IgD-negative memory B cell (primary cell): ENCODE data around the gene MEA1. TPM values are rescaled to one million over a fixed set of nuclear protein-coding genes. Genes with fewer than 3 reads are reported as not detected.
"Not testable (repeated sequence)": the region's sequence is repeated elsewhere in the genome, so short reads cannot be mapped to it uniquely, and the experiment has no call there.

ENCODE experiments used
- H3K27ac Mint-ChIP-seq, 3 donors: one replicate each; pipeline ENCODE4 v1.8.0; 2020 to 2022; ENCODE audit warnings: mild to moderate bottlenecking in 3 of 3, mixed read lengths in 3 of 3, moderate library complexity in 1 of 3
- H3K27me3 Mint-ChIP-seq: one replicate; pipeline ENCODE4 v1.8.0; 2021; ENCODE audit warnings: mixed read lengths
- H3K36me3 Mint-ChIP-seq: one replicate; pipeline ENCODE4 v1.8.0; 2020; ENCODE audit warnings: mild to moderate bottlenecking, mixed read lengths
- H3K4me1 Mint-ChIP-seq, 3 donors: one replicate each; pipeline ENCODE4 v1.8.0; 2020 to 2022; ENCODE audit warnings: mixed read lengths in 3 of 3, mild to moderate bottlenecking in 1 of 3
- H3K4me3 Mint-ChIP-seq, 4 donors: one replicate each; pipeline ENCODE4 v1.8.0; 2020 to 2022; ENCODE audit warnings: mild to moderate bottlenecking in 4 of 4, mixed read lengths in 4 of 4, moderate library complexity in 3 of 4
- H3K9me3 Mint-ChIP-seq, 3 donors: one replicate each; pipeline ENCODE4 v1.8.0; 2020 to 2021; ENCODE audit warnings: mixed read lengths in 3 of 3, mild to moderate bottlenecking in 1 of 3
- polyA plus RNA-seq: library from polyadenylated mRNA; unstranded; fragments of 300-500 nt; fragmentation: Illumina TruSeq; gene quantifications from one replicate; pipeline ENCODE4 v1.2.3, GENCODE V29; 2021

Gene MEA1
- polyA plus RNA-seq, 1 donor from 2014 or later, result 76.3 TPM

DNA sequence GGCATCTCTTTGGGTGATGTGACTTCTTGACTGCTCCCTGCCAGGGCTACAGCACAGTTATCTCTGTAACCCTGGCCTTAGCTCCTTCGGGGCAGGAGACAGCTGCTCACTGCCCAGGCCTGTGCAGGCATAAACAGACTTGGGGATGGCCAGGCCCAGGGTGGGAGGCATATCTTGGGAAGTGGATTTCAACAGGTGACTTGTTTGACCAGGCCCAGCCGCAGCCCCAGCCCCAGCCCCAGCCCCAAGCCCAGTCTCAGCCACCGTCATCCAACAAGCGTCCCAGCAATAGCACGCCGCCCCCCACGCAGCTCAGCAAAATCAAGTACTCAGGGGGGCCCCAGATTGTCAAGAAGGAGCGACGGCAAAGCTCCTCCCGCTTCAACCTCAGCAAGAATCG is 7.5 kb downstream of the MEA1 start:
- Mint-ChIP-seq H3K36me3 (no peaks in the 10 kb centered on the region), H3K4me1 (peaks cover 7 to 16% (median 9%) of the 10 kb centered on the region in 3 donors), H3K9me3 (no peaks in the 10 kb centered on the region), H3K4me3 (no peak overlapping the region), H3K27ac (no peak overlapping the region), H3K27me3 (no peaks in the 10 kb centered on the region)

DNA sequence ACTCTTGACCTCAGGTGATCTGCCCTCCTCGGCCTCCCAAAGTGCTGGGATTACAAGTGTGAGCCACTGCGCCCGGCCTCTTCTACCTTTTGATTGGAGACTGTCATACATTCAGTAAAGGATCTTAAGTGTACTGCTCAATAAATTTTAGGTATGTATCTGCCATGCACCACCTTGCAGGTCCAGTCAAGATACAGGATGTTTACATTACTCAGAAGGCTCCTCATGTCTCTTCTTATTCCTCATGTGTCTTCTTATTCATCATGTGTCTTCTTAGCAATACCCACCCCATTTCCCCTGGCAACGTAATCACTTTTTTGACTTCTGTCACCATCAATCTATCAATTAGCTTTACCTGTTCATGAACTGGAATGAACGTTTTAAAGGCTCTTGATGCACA is 7.9 kb downstream of the MEA1 start:
- Mint-ChIP-seq H3K4me1 (peaks cover 7 to 16% (median 7%) of the 10 kb centered on the region in 3 donors), H3K27ac (no peak overlapping the region), H3K36me3 (no peaks in the 10 kb centered on the region), H3K4me3 (no peak overlapping the region), H3K9me3 (no peaks in the 10 kb centered on the region), H3K27me3 (no peaks in the 10 kb centered on the region)

DNA sequence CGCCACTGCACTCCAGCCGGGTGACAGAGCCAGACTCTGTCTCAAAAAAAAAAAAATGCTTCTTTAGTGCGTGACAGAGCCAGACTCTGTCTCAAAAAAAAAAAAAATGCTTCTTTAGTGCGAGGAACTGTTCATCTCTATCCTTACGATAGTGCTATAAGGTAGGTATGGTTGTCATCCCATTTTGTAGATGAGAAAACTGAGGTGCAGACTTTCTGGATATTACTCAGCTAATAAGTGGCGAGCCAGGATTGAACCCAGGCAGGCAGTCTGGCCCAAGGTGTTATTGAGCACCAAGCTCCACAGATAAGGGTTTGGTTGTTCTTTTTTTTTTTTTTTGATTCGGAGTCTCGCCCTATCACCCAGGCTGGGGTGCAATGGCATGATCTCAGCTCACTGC is 11.9 kb downstream of the MEA1 start:
- H3K36me3 Mint-ChIP-seq, result no peaks in the 10 kb centered on the region
- no peak overlapping the region for H3K4me3 Mint-ChIP-seq
- no peaks in the 10 kb centered on the region for H3K9me3 Mint-ChIP-seq
- H3K4me1 Mint-ChIP-seq, result peaks cover 0 to 2% (median 0%) of the 10 kb centered on the region in 3 donors
- no peaks in the 10 kb centered on the region for H3K27me3 Mint-ChIP-seq
- no peak overlapping the region for H3K27ac Mint-ChIP-seq

DNA sequence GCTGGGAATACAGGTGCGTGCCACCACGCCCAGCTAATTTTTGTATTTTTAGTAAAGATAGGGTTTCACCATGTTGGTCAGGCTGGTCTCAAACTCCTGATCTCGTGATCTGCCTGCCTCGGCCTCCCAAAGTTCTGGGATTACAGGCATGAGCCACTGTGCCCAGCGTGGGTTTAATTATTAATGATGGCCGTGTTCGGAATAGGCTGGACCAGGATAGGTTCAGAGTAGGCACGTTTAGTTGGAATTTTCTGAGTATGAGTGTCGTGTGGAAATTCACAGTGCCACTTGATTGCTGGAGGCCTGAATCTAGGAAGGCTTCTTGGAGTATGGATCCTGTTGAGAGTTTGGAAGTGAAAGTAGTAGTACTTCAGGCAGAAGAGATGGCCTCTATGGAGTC is 15.5 kb downstream of the MEA1 start:
- not testable (repeated sequence) for H3K27me3 Mint-ChIP-seq, H3K27ac Mint-ChIP-seq, H3K9me3 Mint-ChIP-seq, H3K4me1 Mint-ChIP-seq, H3K4me3 Mint-ChIP-seq, H3K36me3 Mint-ChIP-seq

DNA sequence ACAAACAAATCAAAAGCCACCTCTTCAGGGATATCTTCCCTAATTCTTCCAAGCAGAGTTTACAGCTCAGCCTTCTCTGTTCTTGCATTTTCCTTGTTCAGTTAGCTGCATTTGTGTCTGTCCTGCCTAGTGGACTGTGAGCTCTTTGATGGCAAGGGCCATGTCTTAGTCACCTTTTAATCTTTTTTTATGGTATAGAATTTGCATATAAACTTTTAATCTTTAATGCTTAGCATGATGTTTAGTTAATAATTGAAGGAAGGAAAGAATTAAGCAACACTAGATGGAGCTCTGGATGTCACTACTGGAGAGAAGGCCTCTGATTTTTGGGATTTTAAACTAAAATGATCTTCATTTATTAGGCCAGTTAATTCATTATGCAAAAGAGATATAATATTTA is 17.2 kb downstream of the MEA1 start:
- H3K4me3 Mint-ChIP-seq, result no peak overlapping the region
- no peaks in the 10 kb centered on the region for H3K9me3 Mint-ChIP-seq
- H3K27me3 Mint-ChIP-seq, result no peaks in the 10 kb centered on the region
- no peak overlapping the region for H3K27ac Mint-ChIP-seq
- H3K4me1 Mint-ChIP-seq, result peaks cover 0 to 7% (median 0%) of the 10 kb centered on the region in 3 donors
- peaks cover 1% of the 10 kb centered on the region for H3K36me3 Mint-ChIP-seq

DNA sequence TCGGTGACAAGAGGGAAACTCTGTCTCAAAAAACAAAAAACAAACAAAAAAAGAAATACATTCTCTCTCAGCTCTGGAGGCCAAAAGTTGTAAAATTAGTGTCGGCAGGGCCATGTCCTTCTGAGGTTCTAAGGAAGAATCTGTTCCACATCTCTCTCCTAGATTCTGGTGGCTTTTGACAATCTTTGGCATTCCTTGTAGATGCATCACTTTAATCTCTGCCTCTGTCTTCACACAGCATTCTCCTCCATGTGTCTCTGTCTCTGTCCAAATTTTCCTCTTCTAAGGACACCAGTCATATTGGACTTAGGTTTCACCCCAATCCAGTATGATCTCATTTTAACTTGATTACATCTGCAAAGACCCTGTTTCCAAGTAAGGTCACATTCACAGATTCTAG is 20.3 kb downstream of the MEA1 start:
- Mint-ChIP-seq H3K4me3 (no peak overlapping the region), H3K36me3 (peaks cover 1% of the 10 kb centered on the region), H3K27ac (no peak overlapping the region), H3K9me3 (no peaks in the 10 kb centered on the region), H3K4me1 (peaks cover 2 to 8% (median 6%) of the 10 kb centered on the region in 3 donors), H3K27me3 (no peaks in the 10 kb centered on the region)

DNA sequence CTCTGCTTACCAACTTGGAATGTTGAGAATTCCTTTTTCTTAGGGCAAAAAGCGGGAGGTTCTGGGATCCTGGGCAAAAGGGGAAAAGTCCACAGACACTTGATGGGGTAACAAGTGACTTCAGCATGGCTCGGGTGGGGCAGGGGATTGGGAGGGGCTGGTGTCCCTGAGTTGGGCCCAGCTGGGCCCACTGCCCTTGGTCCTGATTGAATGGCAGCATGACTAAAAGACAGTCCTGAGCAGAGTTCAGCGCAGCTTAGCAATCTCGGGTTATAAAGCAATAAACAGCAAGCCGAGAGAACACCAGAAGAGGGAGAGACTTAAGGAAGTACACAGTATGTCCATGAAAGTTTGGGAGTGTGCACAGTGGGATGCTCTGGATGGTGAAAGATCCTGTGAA is 23.8 kb downstream of the MEA1 start:
- H3K36me3 Mint-ChIP-seq, result peaks cover 3% of the 10 kb centered on the region
- no peak overlapping the region for H3K27ac Mint-ChIP-seq
- no peak overlapping the region for H3K4me3 Mint-ChIP-seq
- no peaks in the 10 kb centered on the region for H3K27me3 Mint-ChIP-seq
- H3K4me1 Mint-ChIP-seq, result peaks cover 18 to 31% (median 24%) of the 10 kb centered on the region in 3 donors
- H3K9me3 Mint-ChIP-seq, result no peaks in the 10 kb centered on the region

DNA sequence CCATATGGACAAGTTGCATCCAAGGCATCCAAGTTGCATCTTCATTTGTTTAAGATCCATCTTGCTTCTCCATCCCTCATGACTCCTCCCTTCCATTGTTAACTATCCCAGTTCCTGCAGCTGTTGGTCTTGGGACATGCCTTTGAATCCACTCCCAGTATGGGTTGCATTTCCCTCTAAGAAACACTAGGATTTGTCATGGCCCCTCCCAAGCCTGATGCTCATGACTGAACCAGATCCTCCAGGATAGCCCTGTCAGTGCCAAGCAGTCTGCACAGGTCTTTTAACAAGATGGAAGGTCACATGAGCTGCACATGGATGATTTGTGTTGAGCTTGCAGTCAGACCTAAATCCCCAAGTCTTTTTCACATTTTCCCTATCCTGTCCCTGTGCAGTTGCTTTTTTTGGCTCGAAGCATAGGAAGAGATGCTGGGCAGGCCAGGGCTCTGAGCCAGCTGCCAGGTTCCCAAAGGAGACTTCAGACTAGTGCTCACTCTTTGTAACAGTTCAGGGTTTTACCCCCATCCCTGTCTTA is 25.2 kb downstream of the MEA1 start:
- H3K36me3 Mint-ChIP-seq, result peaks cover 3% of the 10 kb centered on the region
- peaks cover 27 to 32% (median 30%) of the 10 kb centered on the region in 3 donors for H3K4me1 Mint-ChIP-seq
- H3K27ac Mint-ChIP-seq, result peak overlapping the region in 1 of 3 donors; percentile 85
- H3K4me3 Mint-ChIP-seq, result peak overlapping the region in 1 of 4 donors; percentile 46
- H3K27me3 Mint-ChIP-seq, result no peaks in the 10 kb centered on the region
- H3K9me3 Mint-ChIP-seq, result no peaks in the 10 kb centered on the region

DNA sequence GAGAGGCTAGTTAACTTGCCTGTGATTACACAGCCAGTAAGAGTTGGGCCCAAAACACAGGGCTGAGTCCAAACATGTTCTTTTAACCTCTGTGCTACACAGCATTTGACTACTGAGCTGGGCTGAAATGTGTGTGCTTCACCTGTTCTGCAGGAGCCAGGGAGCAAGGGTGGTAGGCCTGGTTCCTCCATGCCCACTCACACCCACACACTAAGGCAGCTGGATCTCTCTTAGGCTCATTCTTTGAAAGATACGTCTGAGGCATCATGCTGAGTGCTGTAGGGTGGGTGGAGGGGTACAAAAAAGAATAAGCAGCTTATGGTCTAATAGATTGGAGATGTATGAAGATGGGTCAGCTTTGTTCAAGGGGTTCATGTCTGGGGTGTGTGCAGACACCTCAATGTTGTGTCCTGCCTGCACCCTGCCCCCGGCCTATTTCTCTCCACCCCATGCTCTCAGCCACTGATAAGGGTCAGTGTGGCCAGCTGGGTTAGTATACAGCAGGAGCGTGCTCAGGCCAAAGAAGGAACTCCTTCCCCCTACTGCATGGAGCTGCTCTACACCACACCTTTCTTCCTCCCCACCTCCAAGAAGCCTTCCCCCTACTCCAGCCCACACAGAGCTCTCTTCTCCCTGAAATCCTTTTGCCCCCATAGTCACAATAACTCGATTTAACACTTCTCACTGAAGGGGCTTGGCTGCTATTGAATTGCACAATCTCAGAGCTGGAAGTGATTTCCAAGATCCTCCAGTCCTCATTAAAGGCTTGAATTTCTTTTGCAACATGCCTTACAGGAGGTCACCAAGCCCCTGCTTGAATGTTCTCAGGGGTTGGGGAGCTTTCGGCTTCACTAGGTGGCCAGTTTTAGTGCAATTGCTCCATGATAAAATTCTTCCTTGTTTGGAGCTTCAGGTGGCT is 26.0 kb downstream of the MEA1 start:
- H3K4me1 Mint-ChIP-seq, result peaks cover 27 to 30% (median 30%) of the 10 kb centered on the region in 3 donors
- no peaks in the 10 kb centered on the region for H3K27me3 Mint-ChIP-seq
- peaks cover 3% of the 10 kb centered on the region for H3K36me3 Mint-ChIP-seq
- H3K9me3 Mint-ChIP-seq, result no peaks in the 10 kb centered on the region
- H3K4me3 Mint-ChIP-seq, result peak overlapping the region in 2 of 4 donors; percentile 62 to 85
- H3K27ac Mint-ChIP-seq, result peak overlapping the region in 1 of 3 donors; percentile 85

DNA sequence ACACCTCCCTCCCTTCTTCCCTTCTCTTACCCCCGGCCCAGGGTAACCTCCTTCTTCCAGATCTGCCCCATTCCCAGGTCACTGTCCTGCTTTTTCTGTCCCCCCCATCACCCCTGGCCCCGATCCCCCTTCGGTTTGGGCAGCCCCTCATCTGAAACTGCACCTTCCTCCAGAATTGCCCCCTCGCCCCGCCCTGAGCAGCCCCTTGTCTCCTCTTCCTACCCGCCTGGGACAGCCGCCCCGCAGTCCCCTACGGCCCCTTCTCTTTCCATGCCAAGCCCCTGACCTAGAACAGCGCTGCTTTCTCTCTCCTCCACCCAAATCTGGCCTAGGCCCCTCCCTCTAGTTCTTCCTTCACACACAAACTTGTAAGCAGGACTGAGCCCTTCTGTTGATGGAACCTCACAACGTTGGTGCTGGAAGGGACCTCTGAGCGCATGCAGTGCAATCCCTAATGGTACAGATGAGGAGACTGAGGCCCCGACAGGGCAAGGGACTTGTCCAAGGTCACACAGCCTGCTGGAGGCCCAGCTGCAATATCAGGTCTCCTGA is 28.7 kb downstream of the MEA1 start:
- peak overlapping the region; percentile 62 to 93 (median 90) for H3K4me3 Mint-ChIP-seq
- H3K27me3 Mint-ChIP-seq, result no peaks in the 10 kb centered on the region
- H3K36me3 Mint-ChIP-seq, result peaks cover 2% of the 10 kb centered on the region
- peak overlapping the region in 2 of 3 donors; percentile 76 to 87 for H3K27ac Mint-ChIP-seq
- H3K4me1 Mint-ChIP-seq, result peaks cover 31 to 34% (median 32%) of the 10 kb centered on the region in 3 donors
- no peaks in the 10 kb centered on the region for H3K9me3 Mint-ChIP-seq

DNA sequence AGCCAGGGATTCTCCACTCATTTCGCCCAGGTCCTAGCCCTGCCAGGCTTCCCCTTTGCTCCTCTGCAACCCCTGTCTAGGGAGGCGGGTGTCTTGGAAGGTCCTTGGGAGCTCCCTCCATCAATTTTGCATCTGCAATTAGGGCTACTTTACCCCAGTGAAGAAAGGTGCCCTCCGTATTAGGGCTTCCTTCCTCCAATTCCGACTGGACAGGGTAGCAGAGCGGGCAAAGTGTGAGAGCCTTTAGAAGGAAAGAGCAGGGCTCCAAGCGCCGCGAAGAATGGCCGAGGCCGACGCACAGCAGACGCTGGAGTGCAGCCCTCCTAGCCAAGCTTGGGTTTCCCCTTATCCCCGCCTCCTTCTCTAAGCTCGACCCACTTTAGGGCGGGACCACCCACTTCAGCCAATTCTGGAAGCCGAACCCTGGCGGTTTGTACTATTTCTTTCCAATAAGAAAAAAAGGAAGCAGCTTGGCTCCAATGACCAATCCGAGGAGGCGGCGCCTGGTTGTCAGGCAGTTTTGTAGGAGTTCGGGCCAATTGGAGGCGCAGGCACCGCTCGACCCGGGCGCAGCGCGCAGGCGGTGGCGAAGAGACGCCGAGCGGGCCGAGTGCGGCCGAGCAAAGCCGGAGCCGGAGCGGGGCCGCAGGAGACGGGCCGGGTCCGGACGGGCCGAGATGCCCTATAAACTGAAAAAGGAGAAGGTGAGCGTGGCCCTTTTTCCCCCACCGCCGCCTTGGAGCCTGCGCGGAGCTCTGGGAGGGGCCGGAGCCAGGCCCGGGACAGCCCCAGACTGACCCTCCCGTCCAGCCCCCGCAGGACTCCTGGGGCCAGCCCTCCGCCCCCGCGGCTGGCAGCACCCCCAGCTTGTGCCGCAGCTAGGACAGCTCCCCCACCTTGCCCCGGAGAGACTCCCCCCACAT is 29.5 kb downstream of the MEA1 start, which contains the start of gene PPP2R5D:
PPP2R5D (plus strand) TSS at position 570 of the 923 bp plus-strand sequence; CDS start at position 678, 108 bp downstream.
- H3K4me3 Mint-ChIP-seq, result peak within 1 kb of the TSS; percentile 88 to 99 (median 92)
- peaks cover 36 to 37% (median 37%) of the 10 kb centered on the region in 3 donors for H3K4me1 Mint-ChIP-seq
- H3K36me3 Mint-ChIP-seq, result peaks cover 2% of the 10 kb centered on the region
- H3K9me3 Mint-ChIP-seq, result no peaks in the 10 kb centered on the region
- no peaks in the 10 kb centered on the region for H3K27me3 Mint-ChIP-seq
- peak within 1 kb of the TSS; percentile 92 to 96 (median 94) for H3K27ac Mint-ChIP-seq

DNA sequence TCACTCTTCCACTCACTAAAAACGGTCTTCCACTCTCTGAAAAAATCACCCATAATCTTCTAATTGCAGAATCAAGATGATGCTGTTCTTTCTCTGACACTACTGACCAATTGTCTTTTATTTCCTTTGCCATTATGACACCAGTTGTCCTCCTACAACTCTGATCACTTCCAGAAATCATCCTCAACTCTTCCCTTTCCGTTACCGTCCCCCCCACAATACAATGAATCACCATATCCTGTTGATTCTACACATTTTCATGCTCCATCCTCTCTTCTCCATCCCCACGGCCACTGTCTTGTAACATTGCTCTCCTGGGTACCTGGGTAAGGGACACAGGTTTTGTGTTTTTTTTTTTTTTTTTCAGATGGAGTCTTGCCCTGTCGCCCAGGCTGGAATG is 31.9 kb downstream of the MEA1 start:
- Mint-ChIP-seq H3K27me3 (no peaks in the 10 kb centered on the region), H3K9me3 (no peaks in the 10 kb centered on the region), H3K4me3 (peak overlapping the region in 2 of 4 donors; percentile 28 to 68), H3K27ac (peak overlapping the region in 2 of 3 donors; percentile 30 to 47), H3K36me3 (no peaks in the 10 kb centered on the region), H3K4me1 (peaks cover 36 to 43% (median 37%) of the 10 kb centered on the region in 3 donors)

DNA sequence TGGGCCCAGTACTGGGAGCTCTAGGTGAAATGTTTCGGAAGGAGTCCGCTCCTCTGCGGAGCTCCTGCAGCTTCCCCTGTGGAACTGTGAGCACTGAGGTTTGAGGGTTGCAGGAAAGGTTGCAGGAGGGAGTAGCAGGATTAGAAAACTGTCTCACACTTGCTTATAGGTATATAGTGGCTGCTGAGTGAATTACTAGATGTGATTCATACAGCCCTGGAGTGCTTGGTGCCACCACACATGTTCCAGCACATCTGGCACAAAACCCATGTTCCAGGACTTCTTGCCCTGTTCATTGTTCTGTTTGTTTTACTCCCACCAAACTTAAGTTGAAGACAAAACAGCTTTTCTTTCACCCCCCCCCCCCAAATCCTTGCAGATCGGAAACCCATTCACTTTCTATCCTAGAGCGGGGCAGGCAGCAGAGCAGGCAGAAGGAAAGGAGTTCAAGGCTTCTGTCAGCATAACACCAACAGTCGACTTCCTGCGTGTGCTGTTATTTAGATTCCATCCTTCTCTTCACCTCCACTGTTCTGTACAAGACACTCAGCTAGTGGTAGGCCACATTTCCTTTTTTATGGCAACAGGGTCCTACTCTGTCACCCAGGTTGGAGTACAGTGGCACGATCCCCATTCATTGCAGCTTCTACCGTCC is 34.1 kb downstream of the MEA1 start:
- Mint-ChIP-seq H3K36me3 (no peaks in the 10 kb centered on the region), H3K27me3 (no peaks in the 10 kb centered on the region), H3K9me3 (no peaks in the 10 kb centered on the region), H3K27ac (peak overlapping the region; percentile 84 to 97 (median 94)), H3K4me3 (peak overlapping the region; percentile 94 to 99 (median 98)), H3K4me1 (peaks cover 28 to 32% (median 30%) of the 10 kb centered on the region in 3 donors)
